Neural progenitor cell (in vitro differentiated cells): Measurements from ENCODE around the gene LRRC4B.

Source experiments
- EZH2phosphoT487 ChIP-seq: fragments of 200-600 bp; sonication (generic); IDR thresholded peaks from 2 replicates; pipeline ENCODE4 v1.6.1; 2017; ENCODE audit warnings: antibody characterized with exemption
- TF ChIP-seq, protein P1 (sequence below): fragments of 200-600 bp; sonication (generic); IDR thresholded peaks from 2 replicates; pipeline ENCODE4 v1.5.1; 2017; ENCODE audit warnings: antibody characterized with exemption, mild to moderate bottlenecking

- no peak for TF ChIP-seq EZH2phosphoT487
- TF ChIP-seq, protein P1, sequence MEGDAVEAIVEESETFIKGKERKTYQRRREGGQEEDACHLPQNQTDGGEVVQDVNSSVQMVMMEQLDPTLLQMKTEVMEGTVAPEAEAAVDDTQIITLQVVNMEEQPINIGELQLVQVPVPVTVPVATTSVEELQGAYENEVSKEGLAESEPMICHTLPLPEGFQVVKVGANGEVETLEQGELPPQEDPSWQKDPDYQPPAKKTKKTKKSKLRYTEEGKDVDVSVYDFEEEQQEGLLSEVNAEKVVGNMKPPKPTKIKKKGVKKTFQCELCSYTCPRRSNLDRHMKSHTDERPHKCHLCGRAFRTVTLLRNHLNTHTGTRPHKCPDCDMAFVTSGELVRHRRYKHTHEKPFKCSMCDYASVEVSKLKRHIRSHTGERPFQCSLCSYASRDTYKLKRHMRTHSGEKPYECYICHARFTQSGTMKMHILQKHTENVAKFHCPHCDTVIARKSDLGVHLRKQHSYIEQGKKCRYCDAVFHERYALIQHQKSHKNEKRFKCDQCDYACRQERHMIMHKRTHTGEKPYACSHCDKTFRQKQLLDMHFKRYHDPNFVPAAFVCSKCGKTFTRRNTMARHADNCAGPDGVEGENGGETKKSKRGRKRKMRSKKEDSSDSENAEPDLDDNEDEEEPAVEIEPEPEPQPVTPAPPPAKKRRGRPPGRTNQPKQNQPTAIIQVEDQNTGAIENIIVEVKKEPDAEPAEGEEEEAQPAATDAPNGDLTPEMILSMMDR, result no peak
Observed at GRCh38 chr19:50570997-50571396, 2.8 kb upstream of the LRRC4B start.
